ENCODE results near the gene USH1G.

The USH1G gene

DNA sequence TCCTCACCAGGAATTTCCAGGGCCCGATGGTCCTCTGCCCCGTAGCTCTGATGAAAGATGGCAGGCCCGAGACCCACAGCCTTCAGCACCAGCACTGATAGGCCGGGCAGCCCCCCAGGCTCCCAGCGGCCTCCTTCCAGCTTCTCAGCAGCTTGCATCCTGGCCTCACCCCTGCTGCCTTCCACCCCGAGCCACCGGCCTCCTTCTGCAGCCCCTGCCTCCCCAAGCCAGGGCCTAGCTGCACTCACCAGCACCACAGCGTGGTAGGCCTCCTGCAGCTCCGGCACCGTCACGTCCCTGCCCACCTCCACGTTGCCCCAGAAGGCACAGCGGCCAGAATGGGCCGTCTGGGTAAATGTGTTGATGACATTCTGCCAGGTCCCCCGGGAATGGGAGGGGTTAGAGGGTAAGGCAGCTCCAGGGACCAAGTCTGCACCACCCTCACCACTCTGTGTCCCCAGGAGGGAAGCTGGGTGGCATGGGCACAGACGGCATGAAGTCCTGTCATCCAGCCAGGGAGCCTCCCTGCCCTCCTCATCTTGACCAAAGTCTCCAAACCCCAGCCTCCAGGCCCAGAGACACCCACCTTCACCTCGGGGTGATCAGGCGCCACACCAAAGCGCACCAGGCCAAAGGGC lies 56.7 kb downstream of the USH1G start:
- Histone ChIP-seq H3K4me3 (ENCODE audit: low read depth in 1 of 2, low read length in 2 of 2) (no peak overlapping the region), H3K27me3 (ENCODE audit: control insufficient read depth in 1 of 2, insufficient read depth in 2 of 2, low read length in 2 of 2) (peaks cover 3 to 10% of the 10 kb centered on the region in 2 donors), H3K4me1 (ENCODE audit: control insufficient read depth in 1 of 2, insufficient read depth in 2 of 2, low read length in 2 of 2) (peaks cover 9 to 13% of the 10 kb centered on the region in 2 donors), H3K9me3 (ENCODE audit: control insufficient read depth in 1 of 2, low read length in 2 of 2) (no peaks in the 10 kb centered on the region), H3K27ac (ENCODE audit: low read depth, low read length) (no peak overlapping the region), H3K36me3 (ENCODE audit: control insufficient read depth in 1 of 2, insufficient read depth in 2 of 2, low read length in 2 of 2) (no peaks in the 10 kb centered on the region), H3K9ac (ENCODE audit: low read depth in 1 of 2, low read length in 2 of 2) (no peak overlapping the region)

All from duodenal mucosa (tissue), 2 donors.